IPS DF 6.9 (cell line): ENCODE measurements around the gene ARHGEF11.
"Not testable (repeated sequence)": the region's sequence is repeated elsewhere in the genome, so short reads cannot be mapped to it uniquely, and the experiment has no call there.

Experiments
- DNase-seq: peaks from one replicate; pipeline ENCODE4 v3.0.0-alpha.2; 2013; ENCODE audit warnings: low read depth, low spot score
- H3K27ac ChIP-seq: one replicate; pipeline ENCODE4 v1.5.1; 2013; ENCODE audit warnings: low read length, control low read depth
- H3K27me3 ChIP-seq: 2 replicates; pipeline ENCODE4 v1.6.1; 2013; ENCODE audit warnings: mild to moderate bottlenecking, low read length; ENCODE audit not compliant: control insufficient read depth, insufficient read depth
- H3K36me3 ChIP-seq: 2 replicates; pipeline ENCODE4 v1.6.1; 2013; ENCODE audit warnings: low read length; ENCODE audit not compliant: control insufficient read depth, insufficient read depth
- H3K4me1 ChIP-seq: 2 replicates; pipeline ENCODE4 v1.6.1; 2013; ENCODE audit warnings: low read length; ENCODE audit not compliant: control insufficient read depth, insufficient read depth
- H3K4me3 ChIP-seq: 2 replicates; pipeline ENCODE4 v1.5.1; 2013; ENCODE audit warnings: mild to moderate bottlenecking, low read length
- H3K9me3 ChIP-seq: 2 replicates; pipeline ENCODE4 v1.6.1; 2013; ENCODE audit warnings: low read length, inconsistent platforms; ENCODE audit not compliant: control insufficient read depth, insufficient read depth
- WGBS: extraction: QIAGEN DNeasy Blood & Tissue Kit; methylation state at CpG from one replicate; pipeline ENCODE4 v1.1.7; 2013; ENCODE audit warnings: mixed read lengths, missing lambda C conversion rate; ENCODE audit not compliant: insufficient read length, insufficient coverage; 5-methylcytosine and 5-hydroxymethylcytosine counted together

ARHGEF11 gene

GRCh38 chr1:157055729-157056128 lies 10.2 kb upstream of the ARHGEF11 start:
- not testable (repeated sequence) for H3K4me1 ChIP-seq, H3K4me3 ChIP-seq, H3K36me3 ChIP-seq, DNase-seq, H3K27ac ChIP-seq, H3K9me3 ChIP-seq, H3K27me3 ChIP-seq
- WGBS, result no CpG with 5 or more reads among the region's 5 CpGs

GRCh38 chr1:157050836-157051235 lies 5.3 kb upstream of the ARHGEF11 start:
- WGBS, result no CpG with 5 or more reads among the region's 2 CpGs
- H3K27me3 ChIP-seq, result no peaks in the 10 kb centered on the region
- no peak for DNase-seq
- H3K9me3 ChIP-seq, result no peaks in the 10 kb centered on the region
- H3K36me3 ChIP-seq, result no peaks in the 10 kb centered on the region
- H3K4me3 ChIP-seq, result no peak overlapping the region
- no peak overlapping the region for H3K27ac ChIP-seq
- peaks cover 2% of the 10 kb centered on the region; the same call in 1 of the 2 replicates for H3K4me1 ChIP-seq

- no CpG with 5 or more reads among the region's 2 CpGs for WGBS
- no peak overlapping the region for H3K4me3 ChIP-seq
- no peaks in the 10 kb centered on the region for H3K27me3 ChIP-seq
- DNase-seq, result no peak
- no peak overlapping the region for H3K27ac ChIP-seq
- H3K36me3 ChIP-seq, result no peaks in the 10 kb centered on the region
- no peaks in the 10 kb centered on the region for H3K9me3 ChIP-seq
- peaks cover 5% of the 10 kb centered on the region; the same call in 1 of the 2 replicates for H3K4me1 ChIP-seq
Measured at GRCh38 chr1:157047062-157047410, 1.5 kb upstream of the ARHGEF11 start.

GRCh38 chr1:157044326-157044725 lies 1.2 kb downstream of the ARHGEF11 start:
- Histone ChIP-seq H3K4me3 (peak overlapping the region; percentile 26; the same call in 1 of the 2 replicates), H3K36me3 (no peaks in the 10 kb centered on the region), H3K27ac (no peak overlapping the region), H3K27me3 (no peaks in the 10 kb centered on the region), H3K4me1 (peaks cover 5% of the 10 kb centered on the region; the same call in 1 of the 2 replicates), H3K9me3 (no peaks in the 10 kb centered on the region)
- WGBS, result no CpG with 5 or more reads among the region's 6 CpGs
- no peak for DNase-seq

GRCh38 chr1:157043685-157044084 lies 1.9 kb downstream of the ARHGEF11 start:
- Histone ChIP-seq H3K27ac (no peak overlapping the region), H3K4me1 (peaks cover 5% of the 10 kb centered on the region; the same call in 1 of the 2 replicates), H3K27me3 (no peaks in the 10 kb centered on the region), H3K9me3 (no peaks in the 10 kb centered on the region), H3K36me3 (no peaks in the 10 kb centered on the region), H3K4me3 (no peak overlapping the region; the same call in 1 of the 2 replicates)
- no CpG with 5 or more reads among the region's 2 CpGs for WGBS
- no peak for DNase-seq

GRCh38 chr1:157042846-157043245 lies 2.7 kb downstream of the ARHGEF11 start:
- WGBS, result no CpG with 5 or more reads among the region's 2 CpGs
- no peak overlapping the region for H3K4me3 ChIP-seq
- no peaks in the 10 kb centered on the region for H3K27me3 ChIP-seq

GRCh38 chr1:157040802-157041201 lies 4.7 kb downstream of the ARHGEF11 start:
- no peak overlapping the region for H3K27ac ChIP-seq
- H3K4me1 ChIP-seq, result peaks cover 3% of the 10 kb centered on the region; the same call in 1 of the 2 replicates
- DNase-seq, result no peak
- no peaks in the 10 kb centered on the region for H3K9me3 ChIP-seq
- no peak overlapping the region for H3K4me3 ChIP-seq
- no peaks in the 10 kb centered on the region for H3K36me3 ChIP-seq
- H3K27me3 ChIP-seq, result no peaks in the 10 kb centered on the region
- no CpG with 5 or more reads among the region's 1 CpG for WGBS

More at GRCh38 chr1:157042846-157043245, 2.7 kb downstream of the ARHGEF11 start:
- DNase-seq, result no peak
- Histone ChIP-seq H3K4me1 (peaks cover 5% of the 10 kb centered on the region; the same call in 1 of the 2 replicates), H3K9me3 (no peaks in the 10 kb centered on the region), H3K36me3 (no peaks in the 10 kb centered on the region), H3K27ac (no peak overlapping the region)

- Histone ChIP-seq H3K9me3 (no peaks in the 10 kb centered on the region), H3K4me1 (no peaks in the 10 kb centered on the region), H3K4me3 (no peak overlapping the region), H3K27me3 (no peaks in the 10 kb centered on the region), H3K27ac (no peak overlapping the region), H3K36me3 (no peaks in the 10 kb centered on the region)
- WGBS, result no CpG with 5 or more reads among the region's 6 CpGs
- no peak for DNase-seq
Measured at GRCh38 chr1:157035121-157035520, 10.4 kb downstream of the ARHGEF11 start.

- no peaks in the 10 kb centered on the region for H3K36me3 ChIP-seq
- H3K27ac ChIP-seq, result no peak overlapping the region
- DNase-seq, result no peak
- no peaks in the 10 kb centered on the region for H3K9me3 ChIP-seq
- no peaks in the 10 kb centered on the region for H3K4me1 ChIP-seq
- no peak overlapping the region for H3K4me3 ChIP-seq
- WGBS, result no CpG with 5 or more reads among the region's 7 CpGs
- no peaks in the 10 kb centered on the region for H3K27me3 ChIP-seq
Measured at GRCh38 chr1:157034137-157034800, 11.3 kb downstream of the ARHGEF11 start.

- no peak overlapping the region for H3K4me3 ChIP-seq
- H3K4me1 ChIP-seq, result no peaks in the 10 kb centered on the region
- H3K27me3 ChIP-seq, result no peaks in the 10 kb centered on the region
- H3K27ac ChIP-seq, result no peak overlapping the region
- WGBS, result 100% methylated on average over 1 of the region's 3 CpGs
- DNase-seq, result no peak
- no peaks in the 10 kb centered on the region for H3K36me3 ChIP-seq
- no peaks in the 10 kb centered on the region for H3K9me3 ChIP-seq
Measured at GRCh38 chr1:157033357-157033876, 12.1 kb downstream of the ARHGEF11 start.

- no peak for DNase-seq
- no CpG with 5 or more reads among the region's 3 CpGs for WGBS
- H3K4me1 ChIP-seq, result no peaks in the 10 kb centered on the region
- no peaks in the 10 kb centered on the region for H3K36me3 ChIP-seq
- no peaks in the 10 kb centered on the region for H3K9me3 ChIP-seq
- H3K27ac ChIP-seq, result no peak overlapping the region
- no peaks in the 10 kb centered on the region for H3K27me3 ChIP-seq
- no peak overlapping the region for H3K4me3 ChIP-seq
Measured at GRCh38 chr1:157032303-157032702, 13.2 kb downstream of the ARHGEF11 start.
